Natural killer cell treated with Interleukin-12 subunit alpha and Interleukin-12 subunit beta and Interleukin-15 and Interleukin-18, amount 100 ng/mL, for 72 hours (primary cell): Measurements from ENCODE around the gene WNT4. TPM values are rescaled to one million over a fixed set of nuclear protein-coding genes. Genes with fewer than 3 reads are reported as not detected.

Experiments used
- ATAC-seq, 2 donors: fragments of 150-1000 bp; cut with Tn5 transposase in 1 of 2; sonication (Bioruptor Pico), chemical (Tn5 transposase) in 1 of 2; 2 replicates each; pipeline ENCODE4 v1.10.0; 2021
- DNase-seq: peaks from one replicate; pipeline ENCODE4 v3.0.0; 2022; ENCODE audit warnings: low spot score
- H3K27ac Mint-ChIP-seq, 2 donors: 1 replicate in 1 of 2; 2 replicates in 1 of 2; pipeline ENCODE4 v1.8.0; 2022; ENCODE audit warnings: mixed read lengths in 2 of 2, mild to moderate bottlenecking in 1 of 2, moderate library complexity in 1 of 2
- H3K27me3 Mint-ChIP-seq, 2 donors: 1 replicate in 1 of 2; 2 replicates in 1 of 2; pipeline ENCODE4 v1.8.0; 2022; ENCODE audit warnings: mixed read lengths in 2 of 2
- H3K36me3 Mint-ChIP-seq: one replicate; pipeline ENCODE4 v1.8.0; 2022; ENCODE audit warnings: mixed read lengths
- H3K4me1 Mint-ChIP-seq, 2 donors: 1 replicate in 1 of 2; 2 replicates in 1 of 2; pipeline ENCODE4 v1.8.0; 2022; ENCODE audit warnings: low read depth in 2 of 2, mixed read lengths in 2 of 2, mild to moderate bottlenecking in 1 of 2
- H3K4me3 Mint-ChIP-seq: one replicate; pipeline ENCODE4 v1.8.0; 2022; ENCODE audit warnings: mixed read lengths
- H3K9me3 Mint-ChIP-seq: 2 replicates; pipeline ENCODE4 v1.8.0; 2022; ENCODE audit warnings: mixed read lengths
- total RNA-seq, 2 donors: library from RNA; stranded (reverse); gene quantifications; one replicate each; pipeline ENCODE4 v1.2.3, GENCODE V29; 2022

The WNT4 gene
- total RNA-seq, 2 donors from 2014 or later, result not detected

GRCh38 chr1:22174446-22175220, 31.7 kb upstream of the WNT4 start:
- H3K27me3 Mint-ChIP-seq, result peaks cover 5% of the 10 kb centered on the region in 2 donors
- H3K4me1 Mint-ChIP-seq, result no peaks in the 10 kb centered on the region
- no peak overlapping the region for H3K4me3 Mint-ChIP-seq
- H3K27ac Mint-ChIP-seq, result no peak overlapping the region
- DNase-seq, result no peak
- ATAC-seq, result no peak
- no peaks in the 10 kb centered on the region for H3K9me3 Mint-ChIP-seq
- no peaks in the 10 kb centered on the region for H3K36me3 Mint-ChIP-seq

DNA sequence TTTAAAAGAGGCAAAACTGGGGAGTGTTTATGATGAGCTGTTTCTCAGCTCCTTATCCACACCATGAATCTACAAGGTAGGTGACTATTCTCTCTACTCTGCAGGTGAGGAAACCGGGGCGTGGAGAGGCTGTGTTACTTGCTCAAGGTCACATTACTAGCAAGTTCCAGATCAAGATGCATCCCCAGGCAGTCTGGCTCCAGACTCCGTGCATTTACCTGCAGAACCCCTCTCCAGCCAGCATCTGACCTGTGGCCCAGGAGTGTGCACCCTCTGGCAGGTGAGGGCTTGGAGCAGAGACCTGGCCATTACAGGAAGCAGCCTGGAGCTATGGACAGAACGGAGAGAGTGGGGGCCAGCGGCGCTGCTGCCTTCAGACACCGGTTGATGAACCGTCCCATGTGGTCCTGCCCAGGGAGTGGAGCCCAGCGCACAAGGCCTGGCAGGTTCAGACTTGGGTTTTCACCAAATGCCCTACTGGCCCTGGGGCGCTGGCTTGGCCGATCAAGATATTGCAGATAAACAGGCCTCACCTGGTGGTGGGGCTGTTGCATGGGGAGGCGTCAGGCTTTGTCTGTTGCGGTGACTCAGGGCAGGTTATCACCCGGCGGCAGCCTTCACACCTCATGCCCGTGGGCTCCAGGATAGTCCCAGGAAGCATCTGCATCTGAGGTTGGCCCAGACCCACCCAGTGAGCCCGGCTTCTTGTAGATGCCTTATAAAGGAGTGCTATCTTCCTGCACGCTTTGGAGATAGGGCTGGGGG, 29.2 kb upstream of the WNT4 start:
- no peak overlapping the region for H3K27ac Mint-ChIP-seq
- H3K36me3 Mint-ChIP-seq, result no peaks in the 10 kb centered on the region
- H3K27me3 Mint-ChIP-seq, result no peaks in the 10 kb centered on the region
- H3K9me3 Mint-ChIP-seq, result no peaks in the 10 kb centered on the region
- no peak for ATAC-seq
- H3K4me1 Mint-ChIP-seq, result peaks cover 0 to 3% of the 10 kb centered on the region in 2 donors
- no peak overlapping the region for H3K4me3 Mint-ChIP-seq
- no peak for DNase-seq

DNA sequence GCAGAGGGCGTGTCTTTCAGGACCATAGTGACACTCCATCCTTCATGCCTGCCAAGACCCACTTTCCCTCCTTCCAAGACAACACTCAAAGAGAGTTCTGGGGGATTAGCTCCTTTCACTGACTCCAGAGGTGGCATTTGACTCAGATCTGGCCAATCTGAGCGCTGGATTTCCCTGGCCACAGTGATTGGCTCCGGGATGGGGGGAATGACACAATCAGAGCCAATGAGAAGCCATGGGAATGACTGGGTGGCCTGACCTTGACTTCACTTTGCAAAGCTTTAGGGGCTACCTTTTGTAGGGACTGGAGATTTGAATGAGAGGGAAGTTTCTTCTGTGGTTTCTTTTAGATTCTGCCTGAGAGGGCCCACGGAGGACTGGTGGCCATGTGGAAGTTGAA, 26.9 kb upstream of the WNT4 start:
- H3K27ac Mint-ChIP-seq, result no peak overlapping the region
- no peak for ATAC-seq
- DNase-seq, result no peak
- no peaks in the 10 kb centered on the region for H3K9me3 Mint-ChIP-seq
- H3K4me1 Mint-ChIP-seq, result peaks cover 0 to 3% of the 10 kb centered on the region in 2 donors
- no peak overlapping the region for H3K4me3 Mint-ChIP-seq
- H3K36me3 Mint-ChIP-seq, result no peaks in the 10 kb centered on the region
- H3K27me3 Mint-ChIP-seq, result no peaks in the 10 kb centered on the region

DNA sequence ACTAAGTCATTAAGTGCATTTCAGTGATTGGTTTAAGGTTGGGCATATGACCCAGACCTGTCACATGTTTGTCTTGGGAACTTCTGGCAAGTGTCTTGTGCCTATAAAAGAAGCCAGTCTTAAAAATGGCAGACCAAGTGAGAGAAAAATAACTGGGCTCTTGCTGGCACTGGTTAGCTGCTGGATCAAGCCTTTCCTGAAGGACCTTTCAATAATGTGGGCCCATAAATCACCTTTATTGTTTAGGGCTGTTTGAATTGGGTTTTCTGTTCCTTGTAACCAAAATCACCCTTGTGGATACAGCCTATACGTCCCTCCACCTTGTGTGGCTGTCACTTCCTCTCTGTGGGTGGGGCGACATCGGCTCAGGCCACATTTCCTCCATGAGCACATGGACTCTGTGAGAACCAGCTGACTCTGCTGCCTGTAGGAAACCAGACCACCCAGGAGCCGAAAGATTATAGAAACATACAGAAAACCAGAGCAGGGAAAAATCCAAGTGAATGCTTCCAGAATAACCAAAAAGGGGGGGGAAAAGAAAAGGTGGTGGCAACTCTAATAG, 25.6 kb upstream of the WNT4 start:
- DNase-seq (no peak), ATAC-seq (peak in 1 of 2 donors; percentile 61)
- H3K4me3 Mint-ChIP-seq, result no peak overlapping the region
- no peaks in the 10 kb centered on the region for H3K36me3 Mint-ChIP-seq
- no peak overlapping the region for H3K27ac Mint-ChIP-seq
- peaks cover 0 to 3% of the 10 kb centered on the region in 2 donors for H3K4me1 Mint-ChIP-seq
- no peaks in the 10 kb centered on the region for H3K27me3 Mint-ChIP-seq
- H3K9me3 Mint-ChIP-seq, result no peaks in the 10 kb centered on the region

DNA sequence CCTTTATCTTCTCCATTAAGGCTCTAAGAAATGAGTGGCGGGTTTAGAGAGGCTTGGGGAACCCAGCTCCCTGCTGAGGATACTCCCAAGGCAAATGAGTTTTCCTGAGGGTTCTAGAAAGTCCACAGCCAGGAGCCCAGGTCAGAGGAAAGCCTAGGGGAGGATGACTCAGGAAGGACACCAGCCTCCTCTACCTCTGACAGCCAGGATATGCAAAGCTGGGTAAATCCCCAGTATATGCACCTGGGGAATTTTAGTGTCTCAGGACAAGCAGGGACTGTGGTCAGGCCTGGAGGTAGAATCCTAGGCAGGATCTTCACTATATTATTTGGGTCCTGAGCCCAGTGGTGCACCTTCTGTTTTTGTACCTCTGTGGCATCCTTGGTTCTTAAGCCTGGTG, 23.5 kb upstream of the WNT4 start:
- Mint-ChIP-seq H3K4me1 (peaks cover 0 to 3% of the 10 kb centered on the region in 2 donors), H3K9me3 (no peaks in the 10 kb centered on the region), H3K27ac (no peak overlapping the region), H3K27me3 (no peaks in the 10 kb centered on the region), H3K4me3 (no peak overlapping the region), H3K36me3 (no peaks in the 10 kb centered on the region)
- no peak for ATAC-seq
- no peak for DNase-seq

DNA sequence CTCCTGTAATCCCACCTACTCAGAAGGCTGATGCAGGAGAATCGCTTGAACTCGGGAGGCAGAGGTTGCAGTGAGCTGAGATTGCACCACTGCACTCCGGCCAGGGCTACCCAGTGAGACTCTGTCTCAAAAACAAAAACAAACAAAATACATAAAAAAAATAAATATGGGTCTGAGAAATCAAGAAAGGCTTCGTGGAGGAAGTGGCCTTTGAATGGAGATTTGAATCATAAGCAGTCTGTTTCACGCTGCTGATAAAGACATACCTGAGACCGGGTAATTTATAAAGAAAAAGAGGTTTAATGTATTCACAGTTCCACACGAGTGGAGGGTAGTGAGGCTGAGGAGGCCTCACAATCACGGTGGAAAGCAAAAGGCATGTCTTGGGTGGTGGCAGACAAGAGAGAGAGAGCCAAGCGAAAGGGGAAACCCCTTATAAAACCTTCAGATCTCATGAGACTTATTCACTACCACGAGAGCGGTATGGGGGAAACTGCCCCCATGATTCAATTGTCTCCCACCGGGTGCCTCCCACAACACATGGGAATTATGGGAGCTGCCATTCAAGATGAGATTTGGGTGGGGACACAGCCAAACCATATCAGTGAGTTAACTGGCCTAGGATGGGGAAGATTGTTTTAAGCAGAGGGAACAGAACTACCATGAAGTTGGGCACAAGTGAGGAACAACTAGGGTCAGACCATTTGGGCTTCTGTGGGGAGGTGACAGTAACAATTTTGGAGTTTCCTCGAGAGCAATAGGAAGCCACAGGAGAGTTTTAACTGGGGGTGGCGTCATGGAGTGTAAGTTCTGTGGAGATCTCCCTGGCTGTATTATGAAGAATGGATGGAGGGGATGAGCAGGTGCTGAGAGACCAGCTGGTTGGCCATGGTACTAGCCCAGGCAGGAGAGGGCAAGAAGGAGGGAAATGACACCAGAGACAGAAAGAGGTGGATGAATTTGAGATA, 22.2 kb upstream of the WNT4 start:
- Mint-ChIP-seq H3K4me3 (no peak overlapping the region), H3K36me3 (no peaks in the 10 kb centered on the region), H3K4me1 (peaks cover 0 to 3% of the 10 kb centered on the region in 2 donors), H3K27ac (no peak overlapping the region), H3K27me3 (no peaks in the 10 kb centered on the region), H3K9me3 (no peaks in the 10 kb centered on the region)
- DNase-seq (no peak), ATAC-seq (no peak)

DNA sequence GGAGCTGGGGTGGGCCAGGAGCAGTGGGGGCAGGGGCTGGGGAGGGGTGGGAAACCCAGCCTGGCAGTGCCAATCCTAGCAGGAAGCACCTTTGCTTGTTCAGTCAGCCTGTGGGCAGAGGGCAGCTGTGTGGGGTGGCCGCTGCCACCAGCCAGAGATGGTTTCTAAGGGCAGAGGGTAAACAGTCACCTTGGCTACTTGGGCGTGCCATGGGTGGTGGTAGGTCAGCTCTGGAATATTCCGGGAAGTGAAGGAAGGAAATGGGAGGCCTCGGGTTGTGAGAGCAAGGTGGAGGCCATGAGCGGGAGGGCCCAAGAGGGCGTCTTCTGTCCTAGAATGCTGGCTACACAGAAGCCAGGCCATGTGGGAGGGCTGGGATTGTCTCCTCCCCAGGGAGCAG, 20.7 kb upstream of the WNT4 start:
- peaks cover 0 to 2% of the 10 kb centered on the region in 2 donors for H3K4me1 Mint-ChIP-seq
- H3K4me3 Mint-ChIP-seq, result no peak overlapping the region
- DNase-seq (no peak), ATAC-seq (no peak)
- no peaks in the 10 kb centered on the region for H3K9me3 Mint-ChIP-seq
- no peaks in the 10 kb centered on the region for H3K27me3 Mint-ChIP-seq
- H3K36me3 Mint-ChIP-seq, result no peaks in the 10 kb centered on the region
- no peak overlapping the region for H3K27ac Mint-ChIP-seq

DNA sequence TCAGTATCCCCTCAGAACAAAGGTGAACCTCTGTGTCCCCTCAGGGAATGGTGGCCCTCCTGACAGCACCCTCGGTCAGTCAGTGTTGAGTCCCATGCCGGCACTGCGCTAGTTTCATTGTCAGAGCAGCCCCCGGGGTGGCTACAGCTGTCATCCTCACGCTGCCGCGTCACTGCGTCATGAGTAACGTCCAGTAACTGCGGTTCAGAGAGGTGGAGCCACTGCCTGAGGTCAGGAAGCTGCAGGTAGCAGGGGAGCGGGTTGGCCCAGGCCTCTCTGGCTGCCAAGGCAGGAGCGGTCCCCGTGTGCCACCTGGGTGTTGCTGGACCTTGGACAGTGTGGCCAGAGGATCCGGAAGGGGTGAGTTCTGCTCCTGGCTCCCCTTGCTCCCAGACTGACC, 20.2 kb upstream of the WNT4 start:
- H3K27ac Mint-ChIP-seq, result no peak overlapping the region
- no peaks in the 10 kb centered on the region for H3K36me3 Mint-ChIP-seq
- no peaks in the 10 kb centered on the region for H3K27me3 Mint-ChIP-seq
- ATAC-seq (peak in 1 of 2 donors; percentile 14), DNase-seq (no peak)
- H3K9me3 Mint-ChIP-seq, result no peaks in the 10 kb centered on the region
- no peak overlapping the region for H3K4me3 Mint-ChIP-seq
- H3K4me1 Mint-ChIP-seq, result no peaks in the 10 kb centered on the region

GRCh38 chr1:22159891-22160290, 17.0 kb upstream of the WNT4 start:
- no peaks in the 10 kb centered on the region for H3K9me3 Mint-ChIP-seq
- H3K36me3 Mint-ChIP-seq, result no peaks in the 10 kb centered on the region
- no peak for DNase-seq
- H3K4me1 Mint-ChIP-seq, result no peaks in the 10 kb centered on the region
- no peak for ATAC-seq
- H3K27ac Mint-ChIP-seq, result no peak overlapping the region
- no peaks in the 10 kb centered on the region for H3K27me3 Mint-ChIP-seq
- no peak overlapping the region for H3K4me3 Mint-ChIP-seq

DNA sequence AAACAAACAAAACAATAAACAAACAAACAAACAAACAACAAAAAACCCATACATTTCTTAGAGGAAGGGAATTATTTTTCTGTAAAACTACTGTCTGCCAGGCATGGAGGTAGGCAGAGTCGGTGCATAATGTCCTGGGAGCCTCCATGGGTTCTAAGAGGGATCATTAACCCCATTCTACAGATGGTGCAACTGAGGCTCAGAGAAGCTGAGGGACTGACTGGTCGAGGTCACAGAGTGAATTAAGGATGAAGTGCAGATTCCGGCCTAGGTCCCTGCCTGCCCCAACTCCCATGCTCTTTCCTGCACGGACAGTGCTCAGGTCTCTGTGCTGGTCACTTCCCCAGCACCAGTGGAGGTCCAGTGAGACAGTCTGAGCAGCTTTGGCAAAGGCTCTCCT, 15.8 kb upstream of the WNT4 start:
- no peak for DNase-seq
- no peak overlapping the region for H3K27ac Mint-ChIP-seq
- H3K36me3 Mint-ChIP-seq, result no peaks in the 10 kb centered on the region
- no peak for ATAC-seq
- H3K4me3 Mint-ChIP-seq, result no peak overlapping the region
- H3K4me1 Mint-ChIP-seq, result no peaks in the 10 kb centered on the region
- H3K9me3 Mint-ChIP-seq, result no peaks in the 10 kb centered on the region
- H3K27me3 Mint-ChIP-seq, result peaks cover 3% of the 10 kb centered on the region in 2 donors

- Mint-ChIP-seq H3K27me3 (peaks cover 8 to 10% of the 10 kb centered on the region in 2 donors), H3K36me3 (no peaks in the 10 kb centered on the region), H3K27ac (peak overlapping the region in 1 of 2 donors; percentile 70), H3K4me3 (no peak overlapping the region), H3K4me1 (no peaks in the 10 kb centered on the region), H3K9me3 (no peaks in the 10 kb centered on the region)
- DNase-seq (no peak), ATAC-seq (no peak)
Measured at GRCh38 chr1:22157359-22157966, 14.6 kb upstream of the WNT4 start.

GRCh38 chr1:22155517-22155916, 12.6 kb upstream of the WNT4 start:
- no peak overlapping the region for H3K27ac Mint-ChIP-seq
- H3K4me1 Mint-ChIP-seq, result no peaks in the 10 kb centered on the region
- DNase-seq (no peak), ATAC-seq (no peak)
- H3K4me3 Mint-ChIP-seq, result no peak overlapping the region
- no peaks in the 10 kb centered on the region for H3K36me3 Mint-ChIP-seq
- peaks cover 9 to 10% of the 10 kb centered on the region in 2 donors for H3K27me3 Mint-ChIP-seq
- no peaks in the 10 kb centered on the region for H3K9me3 Mint-ChIP-seq

DNA sequence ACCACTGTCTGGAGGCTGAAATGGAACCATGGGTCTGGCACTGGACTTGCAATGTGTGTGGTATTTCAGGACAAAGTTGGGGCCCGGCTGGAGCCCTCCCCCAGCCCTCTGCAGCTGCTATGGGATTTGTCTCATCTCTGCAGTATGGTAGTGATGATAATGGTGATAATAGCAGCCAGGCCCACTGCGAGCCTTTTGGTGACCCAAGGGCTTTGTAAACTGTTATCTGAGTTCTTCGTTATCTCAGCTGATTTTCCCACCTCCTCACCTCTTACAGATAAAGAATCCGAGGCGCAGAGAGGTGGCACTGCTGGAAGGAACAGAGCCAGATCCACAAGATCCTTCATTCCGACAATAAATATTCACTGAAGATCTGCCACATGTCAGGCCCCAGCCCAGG, 11.7 kb upstream of the WNT4 start:
- H3K4me1 Mint-ChIP-seq, result no peaks in the 10 kb centered on the region
- ATAC-seq (no peak), DNase-seq (no peak)
- H3K36me3 Mint-ChIP-seq, result no peaks in the 10 kb centered on the region
- H3K4me3 Mint-ChIP-seq, result no peak overlapping the region
- peaks cover 9 to 10% of the 10 kb centered on the region in 2 donors for H3K27me3 Mint-ChIP-seq
- H3K27ac Mint-ChIP-seq, result no peak overlapping the region
- no peaks in the 10 kb centered on the region for H3K9me3 Mint-ChIP-seq
